ENCODE results near the gene DNAJC16. TPM values are rescaled to one million over a fixed set of nuclear protein-coding genes. Genes with fewer than 3 reads are reported as not detected.
"Not testable (repeated sequence)": the region's sequence is repeated elsewhere in the genome, so short reads cannot be mapped to it uniquely, and the experiment has no call there.

DNAJC16 gene
- total RNA-seq, 2 donors from 2014 or later, result 23.1 to 31.6 TPM

DNA sequence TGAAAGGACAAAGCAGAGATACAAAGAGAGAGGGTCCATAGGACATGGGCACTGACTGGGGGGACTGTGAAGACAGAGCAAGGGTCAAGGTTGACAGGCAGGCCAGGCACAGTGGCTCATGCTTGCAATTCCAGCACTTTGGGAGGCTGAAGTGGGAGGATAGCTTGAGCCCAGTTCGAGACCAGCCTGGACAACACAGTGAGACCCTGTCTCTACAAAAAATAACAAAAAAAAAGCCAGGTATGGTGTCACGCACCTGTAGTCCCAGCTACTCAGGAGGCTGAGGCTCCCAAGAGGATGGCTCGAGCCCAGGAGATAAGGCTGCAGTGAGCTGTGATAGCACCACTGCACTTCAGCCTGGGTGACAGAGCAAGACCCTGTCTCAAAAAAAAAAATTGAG, 7.0 kb upstream of the DNAJC16 start:
- no peaks in the 10 kb centered on the region for H3K27me3 ChIP-seq (ENCODE audit: control insufficient read depth, insufficient read depth, low read length, poor library complexity, severe bottlenecking)
- peaks cover 15% of the 10 kb centered on the region for H3K36me3 Mint-ChIP-seq (ENCODE audit: low read depth)
- TF ChIP-seq, protein P1, sequence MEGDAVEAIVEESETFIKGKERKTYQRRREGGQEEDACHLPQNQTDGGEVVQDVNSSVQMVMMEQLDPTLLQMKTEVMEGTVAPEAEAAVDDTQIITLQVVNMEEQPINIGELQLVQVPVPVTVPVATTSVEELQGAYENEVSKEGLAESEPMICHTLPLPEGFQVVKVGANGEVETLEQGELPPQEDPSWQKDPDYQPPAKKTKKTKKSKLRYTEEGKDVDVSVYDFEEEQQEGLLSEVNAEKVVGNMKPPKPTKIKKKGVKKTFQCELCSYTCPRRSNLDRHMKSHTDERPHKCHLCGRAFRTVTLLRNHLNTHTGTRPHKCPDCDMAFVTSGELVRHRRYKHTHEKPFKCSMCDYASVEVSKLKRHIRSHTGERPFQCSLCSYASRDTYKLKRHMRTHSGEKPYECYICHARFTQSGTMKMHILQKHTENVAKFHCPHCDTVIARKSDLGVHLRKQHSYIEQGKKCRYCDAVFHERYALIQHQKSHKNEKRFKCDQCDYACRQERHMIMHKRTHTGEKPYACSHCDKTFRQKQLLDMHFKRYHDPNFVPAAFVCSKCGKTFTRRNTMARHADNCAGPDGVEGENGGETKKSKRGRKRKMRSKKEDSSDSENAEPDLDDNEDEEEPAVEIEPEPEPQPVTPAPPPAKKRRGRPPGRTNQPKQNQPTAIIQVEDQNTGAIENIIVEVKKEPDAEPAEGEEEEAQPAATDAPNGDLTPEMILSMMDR (conservative IDR thresholded peaks at IDR 0.05), result no peak
- no peaks in the 10 kb centered on the region for H3K9me3 Mint-ChIP-seq
- no peak overlapping the region for H3K27ac ChIP-seq (ENCODE audit: low read depth, low read length)
- no peaks in the 10 kb centered on the region for H3K27me3 Mint-ChIP-seq (ENCODE audit: insufficient read depth)
- H3K27ac Mint-ChIP-seq, result no peak overlapping the region
- peaks cover 13% of the 10 kb centered on the region for H3K36me3 ChIP-seq (ENCODE audit: control insufficient read depth, insufficient read depth, low read length)
- no peaks in the 10 kb centered on the region for H3K4me1 ChIP-seq (ENCODE audit: control insufficient read depth, insufficient read depth, low read length)
- peaks cover 13% of the 10 kb centered on the region for H3K4me1 Mint-ChIP-seq
- no peak overlapping the region for H3K9ac ChIP-seq (ENCODE audit: extremely low read depth, low read length, poor library complexity, severe bottlenecking)
- H3K4me3 Mint-ChIP-seq, result no peak overlapping the region
- DNase-seq, result peak; percentile 33
- H3K4me3 ChIP-seq (ENCODE audit: low read length), result no peak overlapping the region
- WGBS, 2 experiments (ENCODE audit: insufficient coverage in 1 of 2, insufficient read length in 1 of 2), result 93 to 100% methylated on average over 1 to 3 of the region's 3 CpGs
- H3K9me3 ChIP-seq (ENCODE audit: control insufficient read depth, low read length), result no peaks in the 10 kb centered on the region

- H3K36me3 Mint-ChIP-seq (ENCODE audit: low read depth), result peaks cover 15% of the 10 kb centered on the region
Observed at GRCh38 chr1:15521206-15521906, 5.3 kb upstream of the DNAJC16 start.

DNA sequence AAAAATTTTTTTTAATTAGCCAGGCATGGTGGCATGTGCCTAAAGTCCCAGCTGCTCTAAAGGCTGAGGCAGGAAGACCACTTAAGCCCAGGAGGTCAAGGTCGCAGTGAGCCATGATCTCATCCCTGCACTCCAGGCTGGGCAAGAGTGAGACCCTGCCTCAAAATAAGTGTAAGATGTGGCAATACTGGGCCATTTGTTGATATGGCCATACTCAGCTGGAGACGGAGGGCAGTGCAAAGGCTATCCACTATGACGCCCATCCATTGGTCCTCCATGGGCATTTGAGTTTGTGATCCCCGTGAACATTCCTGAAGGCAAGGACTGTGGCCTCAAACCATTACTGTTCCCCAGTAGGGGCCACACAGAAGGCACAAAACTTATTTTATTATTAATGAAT, 4.1 kb upstream of the DNAJC16 start:
- WGBS, 2 experiments (ENCODE audit: insufficient coverage in 1 of 2, insufficient read length in 1 of 2), result 91 to 93% methylated on average over 3 to 4 of the region's 4 CpGs

More at GRCh38 chr1:15521206-15521906, 5.3 kb upstream of the DNAJC16 start:
- not testable (repeated sequence) for H3K4me1 ChIP-seq (ENCODE audit: control insufficient read depth, insufficient read depth, low read length); H3K4me3 Mint-ChIP-seq; H3K27me3 ChIP-seq (ENCODE audit: control insufficient read depth, insufficient read depth, low read length, poor library complexity, severe bottlenecking); H3K27me3 Mint-ChIP-seq (ENCODE audit: insufficient read depth); H3K9me3 ChIP-seq (ENCODE audit: control insufficient read depth, low read length); H3K9me3 Mint-ChIP-seq; H3K27ac ChIP-seq (ENCODE audit: low read depth, low read length); H3K27ac Mint-ChIP-seq; H3K4me3 ChIP-seq (ENCODE audit: low read length); H3K36me3 ChIP-seq (ENCODE audit: control insufficient read depth, insufficient read depth, low read length); H3K9ac ChIP-seq (ENCODE audit: extremely low read depth, low read length, poor library complexity, severe bottlenecking)
- 92 to 93% methylated on average over 8 to 16 of the region's 17 CpGs for WGBS, 2 experiments (ENCODE audit: insufficient coverage in 1 of 2, insufficient read length in 1 of 2)
- peaks cover 22% of the 10 kb centered on the region for H3K4me1 Mint-ChIP-seq
- peak; percentile 34 for DNase-seq

More for the DNA sequence above, 4.1 kb upstream of the DNAJC16 start:
- Mint-ChIP-seq H3K27me3 (ENCODE audit: insufficient read depth) (no peaks in the 10 kb centered on the region), H3K9me3 (no peaks in the 10 kb centered on the region), H3K36me3 (ENCODE audit: low read depth) (peaks cover 5% of the 10 kb centered on the region), H3K4me1 (peaks cover 25% of the 10 kb centered on the region), H3K27ac (no peak overlapping the region), H3K4me3 (peak overlapping the region; percentile 82)
- Histone ChIP-seq H3K27me3 (ENCODE audit: control insufficient read depth, insufficient read depth, low read length, poor library complexity, severe bottlenecking) (no peaks in the 10 kb centered on the region), H3K9ac (ENCODE audit: extremely low read depth, low read length, poor library complexity, severe bottlenecking) (no peak overlapping the region), H3K36me3 (ENCODE audit: control insufficient read depth, insufficient read depth, low read length) (no peaks in the 10 kb centered on the region), H3K4me1 (ENCODE audit: control insufficient read depth, insufficient read depth, low read length) (no peaks in the 10 kb centered on the region), H3K27ac (ENCODE audit: low read depth, low read length) (no peak overlapping the region), H3K4me3 (ENCODE audit: low read length) (no peak overlapping the region), H3K9me3 (ENCODE audit: control insufficient read depth, low read length) (no peaks in the 10 kb centered on the region)
- peak; percentile 20 for DNase-seq
- TF ChIP-seq, protein P1 (conservative IDR thresholded peaks at IDR 0.05), result no peak
